ENCODE results near the gene GRIK5. TPM values are rescaled to one million over a fixed set of nuclear protein-coding genes. Genes with fewer than 3 reads are reported as not detected.
A peak's percentile ranks its signal among the peaks of the same experiment; 100 is the strongest.
"Not testable (repeated sequence)": the region's sequence is repeated elsewhere in the genome, so short reads cannot be mapped to it uniquely, and the experiment has no call there.

Gene GRIK5
- total RNA-seq, 1 donor from 2014 or later: 5.1 TPM

- DNase-seq (ENCODE audit: missing footprints): peak; percentile 26
- intact Hi-C loops (cut with DNase I): loop anchor here (5.0 kb wide), 2 partner anchors 33 to 93 kb away; no protein-coding TSS in a partner anchor
- ATAC-seq: no peak
Observed at GRCh38 chr19:41999071-41999877, 70.7 kb downstream of the GRIK5 start.

DNA sequence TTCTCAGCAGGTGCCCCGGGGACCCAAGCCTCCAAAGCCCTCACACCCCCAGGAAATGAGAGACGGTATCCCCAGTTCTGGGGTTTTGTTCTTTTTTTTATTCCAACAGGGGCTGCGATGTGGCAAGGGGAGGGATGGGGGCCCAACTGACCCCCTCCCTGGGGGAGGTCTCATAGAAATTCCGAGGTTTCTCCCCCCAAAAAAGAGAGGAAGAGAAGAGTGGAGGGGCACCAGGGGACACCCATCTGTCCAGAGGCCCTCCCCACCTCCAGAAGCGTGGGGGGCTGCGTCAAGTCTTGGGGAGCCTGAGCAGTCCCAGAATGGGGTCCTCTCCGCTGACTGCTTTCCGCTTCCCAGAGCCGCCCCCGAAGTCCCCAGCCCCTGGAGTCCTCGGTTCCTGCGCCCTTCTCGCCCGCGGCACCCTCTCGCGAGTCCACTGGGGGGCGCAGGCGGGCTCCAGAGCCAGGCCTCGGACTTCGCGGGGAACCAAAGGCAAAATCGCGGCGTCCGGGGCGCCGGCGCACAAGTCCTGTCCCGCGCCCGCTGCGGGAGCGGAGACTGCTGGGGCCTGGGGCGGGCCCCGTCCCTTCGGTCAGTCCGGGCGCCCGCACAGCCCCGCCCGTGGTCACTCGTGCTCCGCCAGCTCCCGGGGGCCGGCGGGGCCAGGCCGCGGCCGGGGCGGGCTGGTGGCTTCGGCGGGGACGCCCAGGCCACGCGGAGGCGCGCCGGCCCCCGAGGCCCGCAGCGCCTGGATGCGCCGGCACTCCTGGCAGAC is 71.6 kb downstream of the GRIK5 start:
- intact Hi-C loops (cut with DNase I): loop anchor here (5.0 kb wide), 2 partner anchors 34 to 94 kb away; no protein-coding TSS in a partner anchor
- DNase-seq (ENCODE audit: missing footprints): peak; percentile 68

GRCh38 chr19:41997851-41998229 is 72.2 kb downstream of the GRIK5 start:
- DNase-seq (ENCODE audit: missing footprints): peak; percentile 33

More for the DNA sequence above, 71.6 kb downstream of the GRIK5 start:
- ATAC-seq: no peak

GRCh38 chr19:41997121-41997850 is 72.7 kb downstream of the GRIK5 start:
- intact Hi-C loops (cut with DNase I): loop anchor here (5.0 kb wide), 2 partner anchors 35 to 95 kb away; no protein-coding TSS in a partner anchor
- peak; percentile 20 for ATAC-seq

More at GRCh38 chr19:41997851-41998229, 72.2 kb downstream of the GRIK5 start:
- intact Hi-C loops (cut with DNase I): loop anchor here (5.0 kb wide), 2 partner anchors 34 to 94 kb away; no protein-coding TSS in a partner anchor
- ATAC-seq: no peak

DNA sequence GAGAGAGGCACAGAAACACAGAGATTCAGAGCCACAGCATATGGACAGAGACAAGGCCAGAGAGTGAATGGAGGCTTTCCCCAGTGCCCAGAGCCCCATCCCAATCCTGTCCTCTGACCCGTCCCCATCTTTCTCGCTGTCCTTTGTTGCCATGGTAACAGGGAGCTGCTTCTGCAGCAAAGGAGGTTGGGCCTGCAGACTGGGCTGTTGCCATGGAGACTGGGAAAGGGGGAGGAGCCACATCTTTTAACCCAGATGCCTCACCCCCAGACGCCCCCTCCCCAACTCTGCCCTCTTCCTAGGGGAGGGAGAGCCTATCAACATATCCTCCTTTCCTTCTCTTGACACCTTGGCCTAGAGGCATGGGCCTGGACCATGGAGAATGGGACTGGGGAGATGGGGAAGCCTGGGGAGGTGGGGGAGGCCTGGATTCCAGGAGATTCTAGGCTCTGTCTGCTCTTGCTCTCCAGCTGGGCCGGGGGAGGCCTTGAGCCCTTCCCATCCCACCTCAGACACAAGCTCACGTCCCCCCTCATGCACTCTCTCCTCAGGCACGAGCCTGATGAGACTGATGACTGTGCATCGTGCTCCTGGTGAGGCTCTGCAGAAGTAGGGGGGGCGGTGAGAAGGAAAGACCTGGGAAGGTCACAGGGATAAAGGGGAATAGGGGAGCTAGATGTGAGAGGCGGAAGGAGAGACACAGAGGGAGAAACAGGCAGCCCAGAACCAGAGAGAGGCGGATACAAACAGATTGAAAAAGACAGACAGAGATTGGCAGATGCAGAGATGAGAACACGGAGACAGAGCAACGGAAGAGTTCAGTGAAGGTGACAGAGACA is 73.8 kb downstream of the GRIK5 start:
- intact Hi-C loops (cut with DNase I): loop anchor here (5.0 kb wide), 2 partner anchors 36 to 96 kb away; no protein-coding TSS in a partner anchor
- ATAC-seq (no peak), DNase-seq (ENCODE audit: missing footprints) (no peak)

More at GRCh38 chr19:41997121-41997850, 72.7 kb downstream of the GRIK5 start:
- DNase-seq (ENCODE audit: missing footprints): peak; percentile 13

DNA sequence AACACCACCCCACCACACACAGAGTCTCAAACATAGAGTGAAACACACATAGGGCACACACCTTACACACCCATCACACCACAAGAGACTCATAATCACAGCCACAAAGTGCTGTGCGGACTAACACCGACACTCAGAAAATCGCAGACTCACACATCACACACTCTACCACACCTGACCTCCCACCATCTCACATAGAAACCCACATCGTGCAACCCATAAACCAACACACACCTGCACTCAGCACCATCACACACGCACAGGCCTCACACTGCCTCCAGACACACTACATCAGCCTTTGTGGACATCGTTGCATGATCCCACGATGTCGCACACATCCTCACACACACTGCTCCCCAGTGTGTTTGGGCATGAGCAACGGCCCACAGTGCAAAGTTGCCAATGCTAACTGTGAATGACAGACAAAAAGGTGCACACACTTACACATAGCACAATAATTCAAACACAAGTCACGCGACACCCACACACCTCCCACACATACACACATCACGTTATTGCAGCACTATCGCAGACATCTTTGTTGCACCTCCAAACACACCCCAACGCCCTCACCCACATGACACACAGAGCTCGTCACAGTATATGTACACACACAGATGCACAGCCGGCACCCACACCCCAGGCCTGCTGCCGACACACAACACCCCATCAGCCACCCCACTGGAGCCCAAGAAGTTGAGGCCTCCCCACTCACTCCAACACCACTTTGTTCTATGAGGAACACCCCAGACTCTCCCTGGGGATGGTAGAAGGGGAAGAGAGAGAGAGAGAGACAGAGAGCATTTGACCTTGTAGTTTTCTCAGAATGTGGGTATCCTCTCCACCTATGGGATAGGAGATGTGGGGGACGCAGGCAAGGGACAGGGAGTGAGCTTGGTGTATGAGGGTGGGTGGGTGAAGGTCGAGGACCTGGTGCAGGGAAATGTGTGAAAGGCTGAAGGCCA is 74.7 kb downstream of the GRIK5 start:
- no peak for DNase-seq (ENCODE audit: missing footprints)
- ATAC-seq: no peak
- intact Hi-C loops (cut with DNase I): loop anchor here (1.0 to 5.0 kb wide), 3 partner anchors 37 to 97 kb away; no protein-coding TSS in a partner anchor

DNA sequence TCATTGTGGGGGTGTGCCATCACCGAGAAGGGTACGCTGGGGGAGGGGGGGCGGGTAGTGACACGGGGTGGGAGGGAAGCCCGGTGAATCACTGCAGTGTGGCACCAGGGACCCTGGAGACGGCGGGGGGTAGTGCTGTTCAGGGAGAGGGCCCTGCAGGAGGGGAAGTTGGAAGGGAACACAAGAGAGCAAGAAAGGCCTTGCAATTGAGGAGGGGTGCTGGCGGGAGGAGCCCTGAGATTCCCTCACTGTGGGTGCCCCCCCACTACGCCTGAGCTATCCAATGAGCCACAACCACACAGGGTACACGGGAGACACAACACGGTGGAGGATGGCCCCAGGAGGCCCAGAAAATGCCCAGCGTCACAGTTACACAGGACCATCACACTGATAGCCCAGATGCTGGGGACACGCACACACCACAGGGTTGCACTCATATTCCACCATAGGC is 75.5 kb downstream of the GRIK5 start:
- no peak for DNase-seq (ENCODE audit: missing footprints)
- ATAC-seq: no peak
- intact Hi-C loops (cut with DNase I): loop anchor here (1.0 kb wide), 1 partner anchor 81 kb away; no protein-coding TSS in a partner anchor

GRCh38 chr19:41993612-41994483 is 76.2 kb downstream of the GRIK5 start, which contains the start of gene ATP1A3:
Gene ATP1A3 (minus strand): TSS chr19:41994230. CDS start chr19:41994076, 154 bp downstream.
- ATAC-seq: peak; percentile 78
- peak; percentile 86 for DNase-seq (ENCODE audit: missing footprints)
- intact Hi-C loops (cut with DNase I): loop anchor here (1.0 kb wide), 1 partner anchor 81 kb away; no protein-coding TSS in a partner anchor

- intact Hi-C loops (cut with DNase I); DNase-seq (ENCODE audit: missing footprints); ATAC-seq: not testable (repeated sequence)
Observed at GRCh38 chr19:41991925-41992569, 78.0 kb downstream of the GRIK5 start.

DNA sequence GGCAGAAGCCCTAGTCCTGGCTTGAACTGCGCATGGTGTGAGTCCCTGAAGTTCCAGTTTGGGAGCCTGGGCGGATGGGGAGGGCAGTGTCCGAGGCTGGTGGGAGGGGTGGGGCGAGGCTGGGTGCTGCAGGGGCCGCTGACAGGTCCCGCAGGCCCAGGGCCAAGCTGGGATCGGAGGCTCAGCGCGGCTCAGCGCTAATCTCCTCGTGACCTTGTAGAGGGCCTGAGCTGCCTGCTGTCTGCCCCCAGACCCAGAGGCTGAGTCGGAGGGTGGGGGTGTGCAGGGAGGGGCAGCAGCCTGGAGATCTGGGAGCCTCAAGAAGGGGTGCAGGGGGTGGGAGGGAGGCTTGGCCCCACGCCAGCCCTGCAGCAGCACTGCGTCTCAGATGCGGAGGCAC is 79.0 kb downstream of the GRIK5 start:
- intact Hi-C loops (cut with DNase I): no loop called here
- peak; percentile 52 for ATAC-seq
- DNase-seq (ENCODE audit: missing footprints): peak; percentile 80

DNA sequence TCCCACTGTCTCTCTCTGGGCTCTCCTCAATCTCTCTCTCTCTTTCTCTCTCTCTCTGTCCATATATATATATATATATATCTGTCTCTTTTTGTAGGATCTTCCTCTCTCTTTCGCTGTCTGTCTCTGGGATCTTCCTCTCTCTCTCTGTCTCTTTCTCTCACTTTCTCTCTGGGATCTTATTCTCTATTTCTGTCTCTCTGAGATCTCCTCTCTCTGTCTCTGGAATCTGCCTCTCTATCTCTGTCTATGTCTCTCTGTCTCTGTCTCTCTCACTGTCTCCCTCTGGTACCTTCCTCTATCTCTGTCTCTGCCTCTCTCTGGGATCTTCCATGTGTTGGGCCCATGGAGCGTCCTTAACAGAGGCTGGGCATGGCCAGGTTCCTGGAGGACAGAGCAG is 79.4 kb downstream of the GRIK5 start:
- no peak for ATAC-seq
- DNase-seq (ENCODE audit: missing footprints): no peak
- intact Hi-C loops (cut with DNase I): no loop called here

DNA sequence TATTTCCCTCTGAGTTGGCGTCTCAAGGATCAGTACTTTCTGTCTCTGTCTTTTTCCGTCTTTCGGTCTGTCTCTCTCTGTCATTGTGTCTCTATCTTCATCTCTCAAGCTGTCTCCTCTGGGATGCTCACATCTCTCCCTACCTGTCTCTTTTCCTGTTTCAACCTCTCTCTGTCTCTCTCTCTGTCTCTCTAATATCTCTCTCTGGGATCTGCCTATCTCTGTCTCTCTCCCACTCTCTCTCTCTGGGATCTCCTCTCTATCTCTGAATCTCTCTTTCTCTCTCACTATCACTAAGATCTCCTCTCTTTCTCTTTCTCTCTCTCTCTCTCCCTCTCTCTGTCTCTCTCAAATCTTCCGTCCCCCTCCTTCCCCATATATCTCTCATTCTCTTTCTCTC is 80.0 kb downstream of the GRIK5 start:
- DNase-seq (ENCODE audit: missing footprints) (no peak), ATAC-seq (no peak)
- intact Hi-C loops (cut with DNase I): no loop called here

DNA sequence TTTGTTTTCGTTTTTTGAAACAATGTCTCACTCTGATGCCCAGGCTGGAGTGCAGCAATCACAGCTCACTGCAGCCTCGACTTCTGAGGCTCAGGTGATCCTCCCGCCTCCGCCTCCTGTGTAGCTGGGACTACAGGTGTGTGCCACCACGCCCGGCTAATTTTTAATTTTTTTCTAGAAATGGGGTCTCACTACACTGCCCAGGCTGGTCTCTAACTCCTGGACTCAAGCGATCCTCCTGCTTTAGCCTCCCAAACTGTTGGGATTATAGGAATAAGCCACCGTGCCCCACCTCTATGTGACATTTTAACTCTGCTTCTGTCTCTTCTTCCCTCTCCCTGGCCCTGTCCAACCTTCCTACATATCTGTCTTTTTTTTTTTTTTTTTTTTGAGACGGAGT is 81.1 kb downstream of the GRIK5 start:
- intact Hi-C loops (cut with DNase I): no loop called here
- DNase-seq (ENCODE audit: missing footprints): no peak
- ATAC-seq: no peak

GRCh38 chr19:41987141-41987860 is 82.7 kb downstream of the GRIK5 start:
- DNase-seq (ENCODE audit: missing footprints) (no peak), ATAC-seq (no peak)
- intact Hi-C loops (cut with DNase I): no loop called here
